Caco-2 (cell line): ENCODE data around the gene GAD1. TPM values are rescaled to one million over a fixed set of nuclear protein-coding genes. Genes with fewer than 3 reads are reported as not detected.

Experiments used
- BruUV-seq: library from RNA; stranded (reverse); fragments of 400-500 nt; replicated peaks from 2 replicates; lab custom pipeline; 2021; lab: Mats Ljungman, UMichigan
- CTCF ChIA-PET: fragments of 300-600 bp; sonication (Branson Sonifier 250); formaldehyde crosslinking; loops from one replicate; lab custom pipeline; 2022; ENCODE audit warnings: antibody characterized with exemption; lab: Charles Lee
- POLR2A ChIA-PET: fragments of 300-600 bp; sonication (Branson Sonifier 250); formaldehyde crosslinking; loops from one replicate; lab custom pipeline; 2022; ENCODE audit warnings: antibody characterized with exemption; lab: Charles Lee
- DNase-seq, 2 experiments: peaks; one replicate each; pipeline versions ENCODE4 v3.0.0 to v3.0.0-alpha.2; 2020 to 2022
- H3K27me3 ChIP-seq: replicated peaks from 2 replicates; pipeline ENCODE4 v1.6.0; 2011; ENCODE audit warnings: low read length; ENCODE audit not compliant: control insufficient read depth, insufficient read depth
- H3K36me3 ChIP-seq: 2 replicates; pipeline ENCODE4 v1.5.1; 2011; ENCODE audit warnings: low read length; ENCODE audit not compliant: control insufficient read depth, insufficient read depth
- H3K4me1 ChIP-seq: fragments of 250-450 bp; sonication (Bioruptor Pico); 2 replicates; pipeline ENCODE4 v1.5.1; 2020; ENCODE audit warnings: mild to moderate bottlenecking
- H3K4me3 ChIP-seq: 2 replicates; pipeline ENCODE4 v1.5.1; 2011; ENCODE audit warnings: low read depth, mild to moderate bottlenecking, control low read depth, low read length
- H3K9me3 ChIP-seq: fragments of 250-450 bp; sonication (Bioruptor Pico); 2 replicates; pipeline ENCODE4 v1.5.1; 2020; ENCODE audit warnings: mild to moderate bottlenecking, moderate library complexity
- H3K27ac Mint-ChIP-seq: one replicate; pipeline ENCODE4 v1.8.0; 2022; ENCODE audit warnings: mixed read lengths; ENCODE audit not compliant: unreplicated experiment
- H3K27me3 Mint-ChIP-seq: one replicate; pipeline ENCODE4 v1.8.0; 2022; ENCODE audit warnings: mixed read lengths; ENCODE audit not compliant: insufficient read depth, unreplicated experiment
- H3K36me3 Mint-ChIP-seq: one replicate; pipeline ENCODE4 v1.8.0; 2022; ENCODE audit warnings: mild to moderate bottlenecking, mixed read lengths; ENCODE audit not compliant: insufficient read depth, unreplicated experiment
- H3K4me1 Mint-ChIP-seq: one replicate; pipeline ENCODE4 v1.8.0; 2022; ENCODE audit warnings: low read depth, mixed read lengths; ENCODE audit not compliant: unreplicated experiment
- H3K4me3 Mint-ChIP-seq: one replicate; pipeline ENCODE4 v1.8.0; 2022; ENCODE audit warnings: mild to moderate bottlenecking, moderate library complexity, mixed read lengths; ENCODE audit not compliant: unreplicated experiment
- H3K9me3 Mint-ChIP-seq: one replicate; pipeline ENCODE4 v1.8.0; 2022; ENCODE audit warnings: mixed read lengths; ENCODE audit not compliant: unreplicated experiment
- CTCF ChIP-seq, 2 experiments: fragments of 200-600 bp in 1 of 2; IDR thresholded peaks; 1 replicate in 1 of 2; 2 replicates in 1 of 2; pipeline versions ENCODE4 v1.5.1 to v1.8.0; 2011 to 2022; ENCODE audit warnings: antibody characterized with exemption in 1 of 2, control low read depth in 1 of 2, inconsistent platforms in 1 of 2, low read depth in 1 of 2, low read length in 1 of 2, mild to moderate bottlenecking in 1 of 2, moderate library complexity in 1 of 2; ENCODE audit not compliant: insufficient read depth in 1 of 2, severe bottlenecking in 1 of 2, unreplicated experiment in 1 of 2
- intact Hi-C: fragments of 100-400 bp; cut with micrococcal nuclease; formaldehyde crosslinking; loops from one replicate; pipeline ENCODE4 v1.10.0; 2022; ENCODE audit not compliant: unreplicated experiment
- total RNA-seq: library from RNA; stranded (reverse); gene quantifications from 2 replicates; pipeline ENCODE4 v1.2.3, GENCODE V29; 2022

GAD1 gene
- total RNA-seq, 1 experiment from 2014 or later, result 14.7 TPM

DNA sequence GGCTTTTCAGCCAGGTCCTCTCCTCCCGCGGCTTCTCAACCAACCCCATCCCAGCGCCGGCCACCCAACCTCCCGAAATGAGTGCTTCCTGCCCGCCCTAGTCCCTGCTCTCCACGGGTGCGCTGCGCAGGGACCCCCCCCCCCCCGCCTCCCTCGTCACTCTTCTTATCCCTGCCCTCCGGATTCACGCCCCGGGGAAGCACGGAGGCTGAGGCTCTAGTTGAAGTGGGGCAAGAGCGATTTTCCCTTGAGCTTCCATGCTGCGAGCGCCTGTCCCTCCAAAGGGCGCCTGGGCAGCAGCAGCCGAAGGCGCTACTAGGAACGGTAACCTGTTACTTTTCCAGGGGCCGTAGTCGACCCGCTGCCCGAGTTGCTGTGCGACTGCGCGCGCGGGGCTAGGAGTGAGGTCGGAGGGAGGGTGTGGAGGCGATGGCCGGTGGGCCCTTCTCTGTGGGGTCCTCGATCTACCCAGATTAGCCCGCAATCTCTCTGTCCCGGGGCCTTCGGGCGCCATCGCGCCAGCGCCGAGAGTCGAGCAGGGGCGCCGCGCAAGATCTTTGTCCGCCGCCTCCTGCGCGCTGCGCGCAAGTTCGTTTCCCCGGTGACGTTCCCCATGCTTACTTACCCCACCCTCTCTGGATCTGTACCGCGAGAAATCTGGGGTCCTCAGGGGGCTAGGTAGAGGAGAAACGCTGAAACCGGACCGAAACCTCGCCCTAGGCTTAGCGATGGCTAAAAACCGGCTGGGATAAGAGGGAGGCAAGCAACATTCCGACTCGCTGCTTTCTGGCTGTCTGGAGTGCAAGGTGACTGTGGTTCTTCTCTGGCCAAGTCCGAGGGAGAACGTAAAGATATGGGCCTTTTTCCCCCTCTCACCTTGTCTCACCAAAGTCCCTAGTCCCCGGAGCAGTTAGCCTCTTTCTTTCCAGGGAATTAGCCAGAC is 677 bp downstream of the GAD1 start:
- POLR2A ChIA-PET, result interaction anchor here (0.7 kb wide), 1 partner anchor 102 kb away, joined by 4 read pairs; the partner anchor contains the start of gene SP5

GRCh38 chr2:170818036-170818751 is 1.5 kb downstream of the GAD1 start:
- Mint-ChIP-seq H3K9me3 (no peaks in the 10 kb centered on the region), H3K4me1 (peaks cover 7% of the 10 kb centered on the region), H3K27ac (no peak overlapping the region), H3K4me3 (peak overlapping the region; percentile 95), H3K36me3 (no peaks in the 10 kb centered on the region), H3K27me3 (peaks cover 8% of the 10 kb centered on the region)
- Histone ChIP-seq H3K27me3 (no peaks in the 10 kb centered on the region), H3K9me3 (no peaks in the 10 kb centered on the region), H3K4me1 (peaks cover 7% of the 10 kb centered on the region; the same call in 1 of the 2 replicates), H3K36me3 (no peaks in the 10 kb centered on the region), H3K4me3 (peak overlapping the region; percentile 76)
- TF ChIP-seq CTCF (IDR thresholded peaks at IDR 0.05; ENCODE audit: insufficient read depth in 1 of 2, low read depth in 1 of 2, low read length in 1 of 2, severe bottlenecking in 1 of 2, unreplicated experiment in 1 of 2), result no peak
- intact Hi-C loops, result loop anchor here (10.0 kb wide), 1 partner anchor 233 kb away; no protein-coding TSS in a partner anchor
- BruUV-seq, result no TSS peak
- POLR2A ChIA-PET, result interaction anchor here (0.9 kb wide), 1 partner anchor 106 kb away, joined by 3 read pairs; no protein-coding TSS in a partner anchor
- CTCF ChIA-PET, result interaction anchor here (0.6 to 1.3 kb wide), 3 partner anchors 54 to 409 kb away, joined by 3 read pairs; no protein-coding TSS in a partner anchor
- peak in 1 of 2 experiments; percentile 49 for DNase-seq

More for the DNA sequence above, 677 bp downstream of the GAD1 start:
- no peaks in the 10 kb centered on the region for H3K27me3 ChIP-seq
- CTCF ChIA-PET, result interaction anchor here (0.5 to 2.5 kb wide), 16 partner anchors 9 to 1105 kb away, joined by 3 to 13 read pairs (median 4); partner anchors contain the start of gene HAT1
- TF ChIP-seq CTCF (IDR thresholded peaks at IDR 0.05; ENCODE audit: insufficient read depth in 1 of 2, low read depth in 1 of 2, low read length in 1 of 2, severe bottlenecking in 1 of 2, unreplicated experiment in 1 of 2), result no peak
- BruUV-seq, result TSS peak; percentile 58
- no peaks in the 10 kb centered on the region for H3K9me3 ChIP-seq
- H3K4me3 ChIP-seq, result peak overlapping the region; percentile 76
- H3K4me1 ChIP-seq, result peaks cover 7% of the 10 kb centered on the region; the same call in 1 of the 2 replicates
- DNase-seq, result peak in 1 of 2 experiments; percentile 50
- Mint-ChIP-seq H3K4me1 (peaks cover 7% of the 10 kb centered on the region), H3K27ac (peak overlapping the region; percentile 50), H3K4me3 (peak overlapping the region; percentile 95), H3K36me3 (no peaks in the 10 kb centered on the region), H3K9me3 (no peaks in the 10 kb centered on the region), H3K27me3 (peaks cover 8% of the 10 kb centered on the region)
- H3K36me3 ChIP-seq, result no peaks in the 10 kb centered on the region
- intact Hi-C loops, result loop anchor here (10.0 kb wide), 1 partner anchor 233 kb away; no protein-coding TSS in a partner anchor
